Measurements from ENCODE around the gene PDLIM1. TPM values are rescaled to one million over a fixed set of nuclear protein-coding genes. Genes with fewer than 3 reads are reported as not detected.

Gene PDLIM1
- total RNA-seq, 1 experiment from 2014 or later = 183 TPM

GRCh38 chr10:95277614-95278013 is 13.2 kb downstream of the PDLIM1 start:
- H3K9me3 ChIP-seq (ENCODE audit: control insufficient read depth, insufficient read depth, low read depth, low read length) = no peaks in the 10 kb centered on the region
- ATAC-seq (no peak), DNase-seq (ENCODE audit: low read depth, low spot score) (no peak)
- in situ Hi-C loops (cut with HindIII; ENCODE audit: low pct_unique_long_range_greater_than_20kb, low sequenced_read_pairs) (no loop called here), intact Hi-C loops (cut with micrococcal nuclease; ENCODE audit: unreplicated experiment) (no loop called here)
- no peaks in the 10 kb centered on the region for H3K36me3 ChIP-seq (ENCODE audit: control insufficient read depth, insufficient read depth, low read length)
- ChIA-PET CTCF (no interaction called here), POLR2A (no interaction called here)
- peaks cover 71% of the 10 kb centered on the region for H3K4me1 ChIP-seq (ENCODE audit: control insufficient read depth, insufficient read depth, low read length)
- H3K27ac ChIP-seq (ENCODE audit: low read length) = no peak overlapping the region
- no TSS peak for BruUV-seq (replicated peaks)
- no peak for TF ChIP-seq TCF7L2 (IDR thresholded peaks at IDR 0.05; ENCODE audit: low read depth, low read length)
- TF ChIP-seq POLR2AphosphoS5 (IDR thresholded peaks at IDR 0.05; ENCODE audit: low read depth, low read length) = no peak
- no peak for TF ChIP-seq SIN3A (IDR thresholded peaks at IDR 0.05; ENCODE audit: borderline replicate concordance, insufficient read depth, low read depth, low read length)
- TF ChIP-seq CTCF (IDR thresholded peaks at IDR 0.05) = no peak
- TF ChIP-seq REST (IDR thresholded peaks at IDR 0.05; ENCODE audit: insufficient read depth in 1 of 2, low read depth in 2 of 2, low read length in 1 of 2) = no peak
- H3K27me3 ChIP-seq (ENCODE audit: control insufficient read depth, insufficient read depth, low read length) = no peaks in the 10 kb centered on the region
- no peak overlapping the region for H3K4me3 ChIP-seq (ENCODE audit: low read depth in 2 of 2, low read length in 2 of 2)

- ChIA-PET POLR2A (interaction anchor here (0.6 kb wide), 1 partner anchor 9 kb away, joined by 14 read pairs; no protein-coding TSS in a partner anchor), CTCF (no interaction called here)
- ATAC-seq (no peak), DNase-seq (ENCODE audit: low read depth, low spot score) (no peak)
- Histone ChIP-seq H3K4me1 (ENCODE audit: control insufficient read depth, insufficient read depth, low read length) (peaks cover 69% of the 10 kb centered on the region), H3K4me3 (ENCODE audit: low read depth in 2 of 2, low read length in 2 of 2) (no peak overlapping the region), H3K36me3 (ENCODE audit: control insufficient read depth, insufficient read depth, low read length) (no peaks in the 10 kb centered on the region), H3K27ac (ENCODE audit: low read length) (no peak overlapping the region), H3K9me3 (ENCODE audit: control insufficient read depth, insufficient read depth, low read depth, low read length) (no peaks in the 10 kb centered on the region), H3K27me3 (ENCODE audit: control insufficient read depth, insufficient read depth, low read length) (no peaks in the 10 kb centered on the region)
- BruUV-seq (replicated peaks) = no TSS peak
- intact Hi-C loops (cut with micrococcal nuclease; ENCODE audit: unreplicated experiment) (no loop called here), in situ Hi-C loops (cut with HindIII; ENCODE audit: low pct_unique_long_range_greater_than_20kb, low sequenced_read_pairs) (no loop called here)
- TF ChIP-seq POLR2AphosphoS5 (IDR thresholded peaks at IDR 0.05; ENCODE audit: low read depth, low read length) = no peak
These were observed 13.6 kb downstream of the PDLIM1 start for GRCh38 chr10:95277201-95277570.

GRCh38 chr10:95276367-95277200 is 14.2 kb downstream of the PDLIM1 start:
- in situ Hi-C loops (cut with HindIII; ENCODE audit: low pct_unique_long_range_greater_than_20kb, low sequenced_read_pairs) = no loop called here
- ATAC-seq (no peak), DNase-seq (ENCODE audit: low read depth, low spot score) (no peak)
- H3K36me3 ChIP-seq (ENCODE audit: control insufficient read depth, insufficient read depth, low read length) = no peaks in the 10 kb centered on the region
- BruUV-seq (replicated peaks) = no TSS peak
- TF ChIP-seq CTCF (IDR thresholded peaks at IDR 0.05) (no peak), REST (IDR thresholded peaks at IDR 0.05; ENCODE audit: insufficient read depth in 1 of 2, low read depth in 2 of 2, low read length in 1 of 2) (no peak), POLR2AphosphoS5 (IDR thresholded peaks at IDR 0.05; ENCODE audit: low read depth, low read length) (no peak), TCF7L2 (IDR thresholded peaks at IDR 0.05; ENCODE audit: low read depth, low read length) (no peak), SIN3A (IDR thresholded peaks at IDR 0.05; ENCODE audit: borderline replicate concordance, insufficient read depth, low read depth, low read length) (no peak)
- intact Hi-C loops (cut with micrococcal nuclease; ENCODE audit: unreplicated experiment) = no loop called here
- peaks cover 63% of the 10 kb centered on the region for H3K4me1 ChIP-seq (ENCODE audit: control insufficient read depth, insufficient read depth, low read length)
- POLR2A ChIA-PET = interaction anchor here (0.6 kb wide), 2 partner anchors 10 to 181 kb away, joined by 7 to 14 read pairs; no protein-coding TSS in a partner anchor
- no peaks in the 10 kb centered on the region for H3K9me3 ChIP-seq (ENCODE audit: control insufficient read depth, insufficient read depth, low read depth, low read length)
- no peaks in the 10 kb centered on the region for H3K27me3 ChIP-seq (ENCODE audit: control insufficient read depth, insufficient read depth, low read length)
- CTCF ChIA-PET = interaction anchor here (0.6 to 0.7 kb wide), 5 partner anchors 12 to 90 kb away, joined by 3 to 7 read pairs (median 4); no protein-coding TSS in a partner anchor
- H3K4me3 ChIP-seq (ENCODE audit: low read depth in 2 of 2, low read length in 2 of 2) = no peak overlapping the region
- H3K27ac ChIP-seq (ENCODE audit: low read length) = no peak overlapping the region

Measured in Panc1 (cell line).